Tibial nerve (tissue), 4 donors: Measurements from ENCODE around the gene CNIH3. TPM values are rescaled to one million over a fixed set of nuclear protein-coding genes. Genes with fewer than 3 reads are reported as not detected.

Experiments
- DNase-seq, 2 donors: peaks; one replicate each; pipeline ENCODE4 v3.0.0-alpha.2; 2019; ENCODE audit warnings: low spot score in 2 of 2
- H3K27ac ChIP-seq, 4 donors: fragments of 200-600 bp; sonication (generic) in 3 of 4; one replicate each; pipeline ENCODE4 v1.5.1; 2017 to 2019; ENCODE audit warnings: mild to moderate bottlenecking in 1 of 4
- H3K27me3 ChIP-seq, 2 donors: fragments of 200-600 bp; sonication (generic) in 1 of 2; one replicate each; pipeline versions ENCODE4 v1.5.1 to v1.6.0; 2017 to 2019
- H3K36me3 ChIP-seq, 3 donors: fragments of 200-600 bp; sonication (generic); one replicate each; pipeline ENCODE4 v1.5.1; 2018 to 2019
- H3K4me1 ChIP-seq, 4 donors: fragments of 200-600 bp; sonication (generic) in 3 of 4; one replicate each; pipeline ENCODE4 v1.5.1; 2017 to 2019
- H3K4me3 ChIP-seq, 4 donors: fragments of 200-600 bp; sonication (generic) in 3 of 4; one replicate each; pipeline ENCODE4 v1.5.1; 2017 to 2019; ENCODE audit warnings: mild to moderate bottlenecking in 1 of 4, moderate library complexity in 1 of 4
- H3K9me3 ChIP-seq, 4 donors: fragments of 200-600 bp; sonication (generic) in 3 of 4; one replicate each; pipeline ENCODE4 v1.5.1; 2017 to 2019
- CTCF ChIP-seq, 5 experiments: fragments of 200-600 bp in 3 of 5; fragments of 450-650 bp in 2 of 5; sonication (generic) in 3 of 5; IDR thresholded peaks; one replicate each; pipeline ENCODE4 v1.5.1; 2016 to 2019; ENCODE audit warnings: antibody characterized with exemption in 5 of 5, mild to moderate bottlenecking in 3 of 5, moderate library complexity in 2 of 5
- EP300 ChIP-seq, 2 donors: sonication (generic); formaldehyde crosslinking; IDR thresholded peaks; one replicate each; pipeline ENCODE4 v1.6.1; 2017; ENCODE audit warnings: antibody characterized with exemption in 2 of 2, mild to moderate bottlenecking in 1 of 2
- POLR2A ChIP-seq, 2 donors: fragments of 450-650 bp; IDR thresholded peaks; one replicate each; pipeline ENCODE4 v1.6.1; 2017; ENCODE audit warnings: antibody characterized with exemption in 2 of 2, mild to moderate bottlenecking in 2 of 2, moderate library complexity in 2 of 2
- WGBS, 2 donors: methylation state at CpG; one replicate each; pipeline ENCODE4 v1.1.5; 2018; 5-methylcytosine and 5-hydroxymethylcytosine counted together
- total RNA-seq, 4 donors: library from RNA; depleted of rRNA; stranded (reverse); fragments of >200 nt; gene quantifications; one replicate each; pipeline ENCODE4 v1.1.0, GENCODE V29; 2016

CNIH3 gene
- total RNA-seq, 4 donors from 2014 or later: 1.8 to 7.6 (median 4.7) TPM

- Histone ChIP-seq H3K4me1 (peaks cover 0 to 3% (median 0%) of the 10 kb centered on the region in 4 donors), H3K36me3 (no peaks in the 10 kb centered on the region), H3K27ac (no peak overlapping the region), H3K27me3 (no peaks in the 10 kb centered on the region), H3K4me3 (no peak overlapping the region), H3K9me3 (no peaks in the 10 kb centered on the region)
- DNase-seq: no peak
- WGBS, 2 donors: 53 to 60% methylated on average over 1 of the region's 1 CpG
- no peak for TF ChIP-seq EP300 (IDR thresholded peaks at IDR 0.05)
- TF ChIP-seq POLR2A (IDR thresholded peaks at IDR 0.05): no peak
- no peak for TF ChIP-seq CTCF (IDR thresholded peaks at IDR 0.05)
Observed at GRCh38 chr1:224670506-224670905, 54.4 kb downstream of the CNIH3 start.

- H3K4me1 ChIP-seq: peaks cover 0 to 3% (median 0%) of the 10 kb centered on the region in 4 donors
- H3K4me3 ChIP-seq: no peak overlapping the region
- TF ChIP-seq CTCF (IDR thresholded peaks at IDR 0.05) (no peak), EP300 (IDR thresholded peaks at IDR 0.05) (no peak), POLR2A (IDR thresholded peaks at IDR 0.05) (no peak)
- no peaks in the 10 kb centered on the region for H3K9me3 ChIP-seq
- H3K27ac ChIP-seq: no peak overlapping the region
- DNase-seq: no peak
- H3K27me3 ChIP-seq: no peaks in the 10 kb centered on the region
- WGBS, 2 donors: 56 to 63% methylated on average over 1 of the region's 1 CpG
- H3K36me3 ChIP-seq: no peaks in the 10 kb centered on the region
Observed at GRCh38 chr1:224671076-224671475, 55.0 kb downstream of the CNIH3 start.

- H3K4me1 ChIP-seq: peaks cover 0 to 3% (median 0%) of the 10 kb centered on the region in 4 donors
Observed at GRCh38 chr1:224673141-224673540, 57.0 kb downstream of the CNIH3 start.

GRCh38 chr1:224675590-224675989, 59.5 kb downstream of the CNIH3 start:
- Histone ChIP-seq H3K9me3 (no peaks in the 10 kb centered on the region), H3K4me3 (no peak overlapping the region), H3K4me1 (no peaks in the 10 kb centered on the region), H3K27me3 (no peaks in the 10 kb centered on the region), H3K36me3 (no peaks in the 10 kb centered on the region), H3K27ac (no peak overlapping the region)
- 86 to 92% methylated on average over 2 of the region's 2 CpGs for WGBS, 2 donors
- no peak for DNase-seq
- TF ChIP-seq EP300 (IDR thresholded peaks at IDR 0.05) (no peak), POLR2A (IDR thresholded peaks at IDR 0.05) (no peak), CTCF (IDR thresholded peaks at IDR 0.05) (no peak)

More at GRCh38 chr1:224673141-224673540, 57.0 kb downstream of the CNIH3 start:
- TF ChIP-seq EP300 (IDR thresholded peaks at IDR 0.05): no peak
- no peak for TF ChIP-seq POLR2A (IDR thresholded peaks at IDR 0.05)
- TF ChIP-seq CTCF (IDR thresholded peaks at IDR 0.05): no peak
- H3K9me3 ChIP-seq: no peaks in the 10 kb centered on the region
- H3K36me3 ChIP-seq: no peaks in the 10 kb centered on the region
- H3K4me3 ChIP-seq: no peak overlapping the region
- no peaks in the 10 kb centered on the region for H3K27me3 ChIP-seq
- WGBS, 2 donors: 70% methylated on average over 4 of the region's 4 CpGs
- no peak for DNase-seq
- H3K27ac ChIP-seq: no peak overlapping the region

- no peak for DNase-seq
- Histone ChIP-seq H3K27me3 (no peaks in the 10 kb centered on the region), H3K9me3 (no peaks in the 10 kb centered on the region), H3K27ac (no peak overlapping the region), H3K4me1 (no peaks in the 10 kb centered on the region), H3K36me3 (no peaks in the 10 kb centered on the region), H3K4me3 (no peak overlapping the region)
- WGBS, 2 donors: 51 to 59% methylated on average over 5 of the region's 5 CpGs
- TF ChIP-seq CTCF (IDR thresholded peaks at IDR 0.05) (no peak), POLR2A (IDR thresholded peaks at IDR 0.05) (no peak), EP300 (IDR thresholded peaks at IDR 0.05) (no peak)
Observed at GRCh38 chr1:224676551-224676950, 60.4 kb downstream of the CNIH3 start.
